SIG-M5 treated with dmso at 0.1 percent for 504 hours (cell line): ENCODE measurements around the gene RNF2.

ENCODE experiments used
- DNase-seq: peaks from one replicate; lab custom pipeline; 2025; ENCODE audit not compliant: unreplicated experiment; lab: John Stamatoyannopoulos, UW

The RNF2 gene

GRCh38 chr1:185091480-185091879, 46.1 kb downstream of the RNF2 start:
- no peak for DNase-seq

DNA sequence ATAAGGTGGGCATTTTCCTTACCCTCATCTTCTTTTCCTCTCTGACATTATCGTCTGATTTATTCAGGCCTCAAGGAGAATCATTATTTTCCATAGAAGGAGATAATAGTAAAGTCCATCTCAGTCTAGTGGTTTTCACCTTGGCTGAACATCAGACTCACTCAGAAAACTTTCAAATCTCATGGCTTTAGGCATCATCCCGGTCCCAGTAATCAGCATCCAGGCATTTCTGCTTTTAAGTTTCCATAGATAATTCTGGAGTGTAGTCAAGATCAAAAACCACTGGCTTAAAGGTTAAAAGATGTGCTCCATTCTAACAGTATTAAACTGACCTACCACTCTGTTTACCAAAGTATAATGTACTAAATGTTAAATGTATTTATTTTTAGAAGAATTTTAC, 49.4 kb downstream of the RNF2 start:
- DNase-seq: no peak

DNA sequence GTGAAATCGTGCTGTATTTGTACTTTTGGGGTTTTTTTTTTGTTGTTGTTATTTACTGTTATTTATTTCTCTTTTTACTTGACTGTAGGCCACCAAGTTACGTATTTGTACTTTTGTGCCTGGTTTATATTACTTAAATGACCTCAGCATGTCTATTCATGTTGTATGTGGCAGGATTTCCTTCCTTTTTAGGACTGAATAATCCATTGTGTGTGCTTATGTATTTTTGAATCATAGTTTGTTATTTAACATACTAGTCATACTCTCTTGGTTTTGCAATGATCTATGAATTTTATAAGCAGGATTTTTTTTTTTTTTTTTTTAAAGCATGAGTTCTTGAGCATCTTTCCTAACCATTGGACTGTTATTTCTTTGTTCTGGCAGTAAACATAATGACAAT, 51.2 kb downstream of the RNF2 start:
- DNase-seq: no peak

DNA sequence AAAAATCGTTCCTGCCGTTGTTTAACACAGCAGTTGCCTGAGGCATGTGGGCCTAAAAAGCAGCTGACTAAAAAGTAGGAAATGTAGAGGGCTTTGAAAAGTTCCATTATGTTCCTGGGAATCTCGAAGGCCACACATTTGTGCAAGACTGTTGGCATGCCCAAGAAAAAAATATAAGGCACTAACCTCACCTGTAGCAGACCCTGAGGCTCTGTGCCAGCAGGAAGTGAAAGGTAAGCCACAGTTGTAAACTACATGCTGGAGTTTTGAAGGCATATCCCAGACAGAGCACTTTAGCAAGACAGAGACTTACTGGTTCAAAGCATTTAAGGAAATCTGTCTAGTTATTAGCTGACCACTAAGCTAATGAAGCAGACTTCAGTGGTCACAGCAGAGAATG, 58.7 kb downstream of the RNF2 start:
- DNase-seq: no peak

GRCh38 chr1:185105121-185105520, 59.8 kb downstream of the RNF2 start:
- DNase-seq: no peak

DNA sequence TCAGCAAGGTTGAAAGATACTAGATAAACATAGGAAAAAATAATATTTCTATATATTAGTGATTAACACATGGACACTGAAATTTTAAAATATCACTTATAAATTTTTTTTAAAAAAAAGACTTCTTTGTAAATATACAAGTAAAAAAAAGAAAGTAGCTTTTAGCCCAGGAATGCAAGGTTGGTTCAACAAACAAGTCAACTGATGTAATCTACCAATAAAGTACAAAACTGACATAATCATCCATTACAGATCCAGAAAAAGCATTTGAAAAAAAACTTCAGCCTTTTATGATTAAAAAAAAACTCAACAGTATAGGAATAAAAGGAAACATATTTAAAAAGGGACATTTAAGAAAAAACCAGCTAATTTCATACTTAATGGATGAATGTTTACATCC, 63.0 kb downstream of the RNF2 start:
- no peak for DNase-seq

- DNase-seq: no peak
Observed at GRCh38 chr1:185110145-185110544, 64.8 kb downstream of the RNF2 start.

DNA sequence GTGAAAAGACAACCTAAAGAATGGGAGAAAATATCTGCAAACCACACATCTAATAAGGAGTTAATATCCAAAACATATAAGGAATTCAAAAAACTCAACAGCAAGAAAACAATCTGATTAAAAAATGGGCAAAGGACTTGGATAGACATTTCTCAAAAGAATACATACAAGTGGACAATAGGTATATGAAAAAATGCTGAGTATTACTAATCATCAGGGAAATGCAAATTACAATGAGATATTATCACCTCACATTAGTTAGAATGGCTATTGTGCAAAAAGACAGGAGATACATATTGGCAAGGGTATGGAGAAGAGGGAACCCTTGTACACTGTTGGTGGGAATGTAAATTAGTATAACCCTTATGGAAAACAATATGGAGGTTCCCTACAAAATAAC, 66.5 kb downstream of the RNF2 start:
- DNase-seq: no peak

DNA sequence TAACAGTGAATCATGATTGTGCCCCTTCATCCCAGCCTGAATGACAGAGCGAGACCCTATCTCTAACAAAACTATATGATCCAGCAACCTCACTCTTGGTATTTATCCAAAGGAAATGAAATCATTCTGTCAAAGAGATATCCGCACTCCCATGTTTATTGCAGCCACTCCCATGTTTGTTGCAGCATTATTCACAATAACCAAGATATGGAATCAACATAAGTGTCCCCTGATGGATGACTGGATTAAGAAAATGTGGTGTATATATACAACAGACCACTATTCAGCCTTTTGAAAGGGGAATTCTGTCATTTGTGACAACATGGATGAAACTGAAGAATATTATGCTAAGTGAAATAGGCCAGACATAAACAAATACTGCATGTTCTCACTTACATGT, 67.0 kb downstream of the RNF2 start:
- DNase-seq: no peak

DNA sequence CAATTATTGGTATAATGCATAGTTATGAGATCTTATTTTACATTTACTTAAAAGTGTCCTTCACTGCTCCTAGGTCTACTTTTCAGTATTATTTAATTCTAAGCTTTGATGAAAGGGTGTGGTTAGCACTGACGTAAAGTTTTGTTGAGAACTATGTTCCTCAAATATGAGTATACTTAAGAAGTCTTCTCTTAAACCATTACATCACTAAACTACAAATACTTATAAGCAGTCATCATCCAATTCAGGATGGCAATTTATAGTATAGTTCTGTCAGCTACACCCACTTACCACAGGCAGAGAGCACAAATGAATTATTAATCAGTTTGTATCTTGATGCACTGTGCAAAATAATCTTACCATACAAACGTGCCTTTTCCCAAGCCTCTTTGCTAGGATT, 84.3 kb downstream of the RNF2 start:
- DNase-seq: no peak

DNA sequence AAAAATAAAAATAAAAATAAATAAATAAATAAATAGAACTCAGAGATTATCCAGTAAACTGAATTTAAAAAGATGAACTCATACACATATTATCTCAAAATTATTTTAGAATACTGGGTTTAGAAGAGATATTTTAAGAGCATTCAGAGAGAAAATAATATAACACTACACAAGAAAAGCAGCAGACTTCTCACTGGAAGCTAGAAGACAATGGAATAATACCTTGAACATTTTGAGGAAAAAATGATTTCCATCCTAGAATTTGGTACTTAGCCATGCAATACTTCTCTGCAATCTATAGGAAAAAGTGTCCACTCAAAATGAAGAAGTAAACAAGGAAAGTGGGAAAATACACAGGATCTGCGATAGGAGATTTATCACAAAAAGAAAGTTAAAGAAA, 87.2 kb downstream of the RNF2 start:
- no peak for DNase-seq

DNA sequence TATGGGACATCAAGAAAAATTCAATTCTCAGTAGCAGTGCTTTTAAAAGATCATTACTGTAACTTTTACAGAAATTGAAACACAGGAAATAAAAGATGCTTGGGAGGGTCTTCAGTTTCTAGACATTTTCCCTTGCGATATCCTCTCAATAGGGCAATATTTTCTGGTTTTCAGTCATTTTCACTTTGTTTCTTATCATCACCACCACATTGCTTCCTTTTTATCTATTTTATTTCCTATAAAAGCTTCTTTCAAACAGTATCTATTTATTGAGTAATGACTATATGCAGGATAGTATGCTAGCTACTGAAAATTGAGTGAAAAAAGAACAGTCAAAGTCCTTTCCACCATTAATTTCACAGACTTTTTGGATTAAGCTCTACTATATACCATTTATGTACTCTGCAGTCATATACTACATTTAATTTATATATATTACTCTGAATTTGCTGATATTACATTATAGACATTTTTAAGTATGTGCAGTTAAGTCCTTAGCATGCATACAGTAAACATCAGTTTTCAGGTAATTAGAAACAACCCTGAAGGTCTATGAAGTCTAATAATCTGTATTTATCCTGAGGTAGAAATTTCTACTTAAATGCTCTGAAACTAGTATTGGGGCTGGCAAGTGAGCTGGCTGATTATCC, 92.7 kb downstream of the RNF2 start:
- no peak for DNase-seq

- DNase-seq: no peak
Observed at GRCh38 chr1:185139246-185139645, 93.9 kb downstream of the RNF2 start.

DNA sequence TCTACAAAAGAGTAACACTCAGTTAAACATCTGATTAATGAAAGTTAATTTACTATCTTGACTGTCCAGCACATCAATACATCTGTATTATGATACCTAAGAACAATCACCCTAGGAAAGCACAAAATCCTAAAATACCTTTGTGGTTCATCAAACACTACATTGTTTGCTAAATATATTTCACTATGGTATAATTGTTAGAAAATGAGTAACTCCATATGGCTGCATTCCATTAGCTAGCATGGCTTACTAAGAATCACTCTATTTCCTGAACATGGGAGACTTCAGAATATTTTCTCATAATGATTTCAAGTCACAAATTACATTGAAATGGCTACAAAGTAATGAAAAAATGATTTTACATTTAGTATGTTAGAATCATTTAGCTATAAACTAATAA, 98.9 kb downstream of the RNF2 start:
- DNase-seq: no peak

GRCh38 chr1:185151215-185151614, 105.9 kb downstream of the RNF2 start:
- DNase-seq: no peak
